ENCODE measurements around the gene CDH7.

The CDH7 gene, protein sequence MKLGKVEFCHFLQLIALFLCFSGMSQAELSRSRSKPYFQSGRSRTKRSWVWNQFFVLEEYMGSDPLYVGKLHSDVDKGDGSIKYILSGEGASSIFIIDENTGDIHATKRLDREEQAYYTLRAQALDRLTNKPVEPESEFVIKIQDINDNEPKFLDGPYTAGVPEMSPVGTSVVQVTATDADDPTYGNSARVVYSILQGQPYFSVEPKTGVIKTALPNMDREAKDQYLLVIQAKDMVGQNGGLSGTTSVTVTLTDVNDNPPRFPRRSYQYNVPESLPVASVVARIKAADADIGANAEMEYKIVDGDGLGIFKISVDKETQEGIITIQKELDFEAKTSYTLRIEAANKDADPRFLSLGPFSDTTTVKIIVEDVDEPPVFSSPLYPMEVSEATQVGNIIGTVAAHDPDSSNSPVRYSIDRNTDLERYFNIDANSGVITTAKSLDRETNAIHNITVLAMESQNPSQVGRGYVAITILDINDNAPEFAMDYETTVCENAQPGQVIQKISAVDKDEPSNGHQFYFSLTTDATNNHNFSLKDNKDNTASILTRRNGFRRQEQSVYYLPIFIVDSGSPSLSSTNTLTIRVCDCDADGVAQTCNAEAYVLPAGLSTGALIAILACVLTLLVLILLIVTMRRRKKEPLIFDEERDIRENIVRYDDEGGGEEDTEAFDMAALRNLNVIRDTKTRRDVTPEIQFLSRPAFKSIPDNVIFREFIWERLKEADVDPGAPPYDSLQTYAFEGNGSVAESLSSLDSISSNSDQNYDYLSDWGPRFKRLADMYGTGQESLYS

DNA sequence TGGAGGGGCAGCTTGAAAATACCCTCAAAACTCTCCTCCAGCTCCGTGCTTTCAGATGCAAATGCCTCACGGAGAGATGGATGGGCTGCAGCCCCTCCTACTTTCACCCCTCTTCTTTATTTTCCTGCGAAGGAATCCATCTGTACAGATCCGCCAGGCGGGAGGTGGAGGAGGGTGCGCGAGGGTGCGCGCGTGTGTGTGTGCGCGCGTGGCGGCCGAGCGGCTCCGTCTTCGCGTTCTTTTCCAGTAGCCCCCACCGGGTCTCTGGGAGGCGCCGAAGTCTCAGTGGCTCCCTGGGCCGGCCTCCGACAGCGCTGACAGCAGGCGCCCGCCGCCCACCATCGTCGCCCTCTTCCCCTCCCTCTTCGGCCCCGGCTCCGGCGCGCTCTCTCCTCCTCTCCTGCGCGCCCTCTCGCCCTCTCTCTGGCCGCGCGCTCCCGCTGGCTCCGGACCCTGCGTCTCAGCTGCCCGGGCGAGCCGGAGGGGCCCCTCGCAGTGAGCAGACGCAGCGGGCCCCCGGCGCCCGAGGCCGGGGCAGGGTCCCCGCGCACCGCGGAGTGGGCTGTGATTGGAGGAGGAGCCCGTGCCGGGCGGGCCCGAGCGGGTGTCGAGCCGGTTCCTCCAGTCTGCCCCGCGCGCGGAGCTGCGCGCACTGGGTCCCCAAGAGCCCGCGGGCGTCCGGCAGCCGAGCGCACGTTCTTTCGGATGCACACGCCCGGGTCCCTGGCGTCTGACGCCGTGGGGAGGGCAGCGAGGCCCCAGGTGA is at the start of gene CDH7:
Gene CDH7 (plus strand): TSS at position 624 of the 766 bp plus-strand sequence. CDS start 11,831 bp downstream, outside the sequence.
- H3K4me2 ChIP-seq (ENCODE audit: low read depth, low read length, poor library complexity, severe bottlenecking) = no peak within 1 kb of the TSS
- H4K20me1 ChIP-seq (ENCODE audit: insufficient read depth, low read length, poor library complexity, severe bottlenecking) = no peaks in the 10 kb centered on the region
- H3K4me3 ChIP-seq (ENCODE audit: low read length, poor library complexity, severe bottlenecking) = no peak within 1 kb of the TSS
- no peaks in the 10 kb centered on the region for H3K27me3 ChIP-seq (ENCODE audit: insufficient read depth, low read length, poor library complexity, severe bottlenecking)
- no peaks in the 10 kb centered on the region for H3K9me2 ChIP-seq (replicated peaks; ENCODE audit: low read depth, low read length)
- H3F3A ChIP-seq (ENCODE audit: low read depth) = no peaks in the 10 kb centered on the region; the same call in 1 of the 2 replicates
- no peaks in the 10 kb centered on the region for H3K79me2 ChIP-seq (ENCODE audit: insufficient read depth, low read length)
- H3K9me3 ChIP-seq (ENCODE audit: insufficient read depth, low read depth, low read length) = no peaks in the 10 kb centered on the region
- H3K36me3 ChIP-seq (ENCODE audit: insufficient read depth, low read length) = no peaks in the 10 kb centered on the region
- TF ChIP-seq, protein P1, sequence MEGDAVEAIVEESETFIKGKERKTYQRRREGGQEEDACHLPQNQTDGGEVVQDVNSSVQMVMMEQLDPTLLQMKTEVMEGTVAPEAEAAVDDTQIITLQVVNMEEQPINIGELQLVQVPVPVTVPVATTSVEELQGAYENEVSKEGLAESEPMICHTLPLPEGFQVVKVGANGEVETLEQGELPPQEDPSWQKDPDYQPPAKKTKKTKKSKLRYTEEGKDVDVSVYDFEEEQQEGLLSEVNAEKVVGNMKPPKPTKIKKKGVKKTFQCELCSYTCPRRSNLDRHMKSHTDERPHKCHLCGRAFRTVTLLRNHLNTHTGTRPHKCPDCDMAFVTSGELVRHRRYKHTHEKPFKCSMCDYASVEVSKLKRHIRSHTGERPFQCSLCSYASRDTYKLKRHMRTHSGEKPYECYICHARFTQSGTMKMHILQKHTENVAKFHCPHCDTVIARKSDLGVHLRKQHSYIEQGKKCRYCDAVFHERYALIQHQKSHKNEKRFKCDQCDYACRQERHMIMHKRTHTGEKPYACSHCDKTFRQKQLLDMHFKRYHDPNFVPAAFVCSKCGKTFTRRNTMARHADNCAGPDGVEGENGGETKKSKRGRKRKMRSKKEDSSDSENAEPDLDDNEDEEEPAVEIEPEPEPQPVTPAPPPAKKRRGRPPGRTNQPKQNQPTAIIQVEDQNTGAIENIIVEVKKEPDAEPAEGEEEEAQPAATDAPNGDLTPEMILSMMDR (conservative IDR thresholded peaks at IDR 0.05; ENCODE audit: low read length) = no peak
- TF ChIP-seq EZH2phosphoT487 (IDR thresholded peaks at IDR 0.05; ENCODE audit: borderline replicate concordance) = no peak
- no peak within 1 kb of the TSS for H3K9ac ChIP-seq (ENCODE audit: low read depth, low read length, poor library complexity, severe bottlenecking)
- no peak within 1 kb of the TSS for H2AFZ ChIP-seq (ENCODE audit: low read length)
- peaks cover 28% of the 10 kb centered on the region for H3K4me1 ChIP-seq (ENCODE audit: insufficient read depth, low read length, poor library complexity, severe bottlenecking)

DNA sequence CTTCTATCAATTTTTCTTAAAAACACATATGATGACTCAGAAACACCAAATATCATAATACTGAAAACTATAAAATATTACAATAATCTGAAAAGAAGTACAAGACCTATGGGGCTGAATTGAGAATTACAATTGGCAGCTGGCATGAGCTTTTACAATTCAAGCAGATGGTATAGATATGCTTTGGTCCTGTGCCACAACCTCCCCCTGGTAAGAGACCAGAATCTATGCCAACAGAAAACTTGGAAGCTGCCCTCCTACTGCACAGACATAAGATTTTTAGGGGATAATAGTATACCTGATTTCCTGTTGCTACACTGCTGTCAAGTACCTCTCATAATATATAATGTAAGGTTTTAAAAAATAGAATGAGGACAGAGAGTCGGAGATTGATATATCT is 46.8 kb upstream of the CDH7 start:
- H3K36me3 ChIP-seq (ENCODE audit: insufficient read depth, low read length) = no peaks in the 10 kb centered on the region
- H3K9ac ChIP-seq (ENCODE audit: low read depth, low read length, poor library complexity, severe bottlenecking) = no peak overlapping the region
- H3F3A ChIP-seq (ENCODE audit: low read depth) = no peaks in the 10 kb centered on the region
- no peak overlapping the region for H3K4me2 ChIP-seq (ENCODE audit: low read depth, low read length, poor library complexity, severe bottlenecking)
- no peaks in the 10 kb centered on the region for H4K20me1 ChIP-seq (ENCODE audit: insufficient read depth, low read length, poor library complexity, severe bottlenecking)
- no peaks in the 10 kb centered on the region for H3K9me3 ChIP-seq (ENCODE audit: insufficient read depth, low read depth, low read length)
- H3K4me1 ChIP-seq (ENCODE audit: insufficient read depth, low read length, poor library complexity, severe bottlenecking) = no peaks in the 10 kb centered on the region
- H3K4me3 ChIP-seq (ENCODE audit: low read length, poor library complexity, severe bottlenecking) = no peak overlapping the region
- no peaks in the 10 kb centered on the region for H3K79me2 ChIP-seq (ENCODE audit: insufficient read depth, low read length)
- no peaks in the 10 kb centered on the region for H3K9me2 ChIP-seq (replicated peaks; ENCODE audit: low read depth, low read length)
- H2AFZ ChIP-seq (ENCODE audit: low read length) = no peak overlapping the region
- H3K27me3 ChIP-seq (ENCODE audit: insufficient read depth, low read length, poor library complexity, severe bottlenecking) = no peaks in the 10 kb centered on the region
- TF ChIP-seq, protein P1 (conservative IDR thresholded peaks at IDR 0.05; ENCODE audit: low read length) = no peak
- no peak for TF ChIP-seq EZH2phosphoT487 (IDR thresholded peaks at IDR 0.05; ENCODE audit: borderline replicate concordance)

DNA sequence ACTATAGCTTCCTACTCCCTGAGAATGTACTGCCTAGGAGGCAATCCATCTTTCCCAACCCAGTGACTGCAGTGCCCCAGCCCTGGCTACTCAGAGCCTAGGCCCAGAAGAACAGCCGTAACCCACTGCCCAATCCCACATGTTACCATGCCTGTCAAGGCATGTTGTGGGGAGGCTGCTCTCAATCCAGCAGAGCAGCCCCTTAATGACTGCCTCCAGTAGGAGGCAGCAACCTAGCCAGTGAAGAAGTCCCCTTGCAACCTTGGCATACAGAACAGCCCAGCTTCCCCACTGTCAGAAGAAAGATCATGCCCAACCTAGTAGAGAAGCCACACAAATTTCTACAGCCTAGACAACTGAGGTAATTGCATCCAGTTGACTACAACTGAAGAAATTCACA is 44.2 kb upstream of the CDH7 start:
- Histone ChIP-seq H3K9ac (ENCODE audit: low read depth, low read length, poor library complexity, severe bottlenecking) (no peak overlapping the region), H3K4me3 (ENCODE audit: low read length, poor library complexity, severe bottlenecking) (no peak overlapping the region), H3K27me3 (ENCODE audit: insufficient read depth, low read length, poor library complexity, severe bottlenecking) (no peaks in the 10 kb centered on the region), H3K4me2 (ENCODE audit: low read depth, low read length, poor library complexity, severe bottlenecking) (no peak overlapping the region), H3F3A (ENCODE audit: low read depth) (no peaks in the 10 kb centered on the region), H2AFZ (ENCODE audit: low read length) (no peak overlapping the region), H3K36me3 (ENCODE audit: insufficient read depth, low read length) (no peaks in the 10 kb centered on the region), H3K9me2 (replicated peaks; ENCODE audit: low read depth, low read length) (no peaks in the 10 kb centered on the region), H3K9me3 (ENCODE audit: insufficient read depth, low read depth, low read length) (no peaks in the 10 kb centered on the region), H3K4me1 (ENCODE audit: insufficient read depth, low read length, poor library complexity, severe bottlenecking) (no peaks in the 10 kb centered on the region), H4K20me1 (ENCODE audit: insufficient read depth, low read length, poor library complexity, severe bottlenecking) (no peaks in the 10 kb centered on the region), H3K79me2 (ENCODE audit: insufficient read depth, low read length) (no peaks in the 10 kb centered on the region)
- no peak for TF ChIP-seq EZH2phosphoT487 (IDR thresholded peaks at IDR 0.05; ENCODE audit: borderline replicate concordance)
- TF ChIP-seq, protein P1 (conservative IDR thresholded peaks at IDR 0.05; ENCODE audit: low read length) = 0 out of 2 replicates have a peak, but pooled peaks have one; percentile 11

Data from Loucy (cell line).